Breast epithelium (tissue), 3 donors: Measurements from ENCODE around the gene TRIM37.

Experiments used
- CTCF ChIP-seq, 3 donors: fragments of 450-650 bp; IDR thresholded peaks; one replicate each; pipeline ENCODE4 v1.5.1; 2016 to 2017; ENCODE audit warnings: antibody characterized with exemption in 3 of 3, mild to moderate bottlenecking in 3 of 3, moderate library complexity in 3 of 3
- POLR2A ChIP-seq: fragments of 450-650 bp; IDR thresholded peaks from one replicate; pipeline ENCODE4 v1.6.1; 2016; ENCODE audit warnings: antibody characterized with exemption, mild to moderate bottlenecking, moderate library complexity
- POLR2AphosphoS5 ChIP-seq, 3 donors: sonication (generic); formaldehyde crosslinking; IDR thresholded peaks; one replicate each; pipeline ENCODE4 v1.6.1; 2017; ENCODE audit warnings: antibody characterized with exemption in 3 of 3

GRCh38 chr17:59073972-59074371, 32.7 kb downstream of the TRIM37 start:
- TF ChIP-seq POLR2A (no peak), CTCF (IDR thresholded peaks at IDR 0.05) (no peak), POLR2AphosphoS5 (IDR thresholded peaks at IDR 0.05) (no peak)
